Fibroblast of the conjunctiva (primary cell): Measurements from ENCODE around the gene GPC6.

Experiments used
- DNase-seq: peaks from one replicate; pipeline ENCODE4 v3.0.0-alpha.2; 2010; ENCODE audit warnings: low read depth

GPC6 gene

DNA sequence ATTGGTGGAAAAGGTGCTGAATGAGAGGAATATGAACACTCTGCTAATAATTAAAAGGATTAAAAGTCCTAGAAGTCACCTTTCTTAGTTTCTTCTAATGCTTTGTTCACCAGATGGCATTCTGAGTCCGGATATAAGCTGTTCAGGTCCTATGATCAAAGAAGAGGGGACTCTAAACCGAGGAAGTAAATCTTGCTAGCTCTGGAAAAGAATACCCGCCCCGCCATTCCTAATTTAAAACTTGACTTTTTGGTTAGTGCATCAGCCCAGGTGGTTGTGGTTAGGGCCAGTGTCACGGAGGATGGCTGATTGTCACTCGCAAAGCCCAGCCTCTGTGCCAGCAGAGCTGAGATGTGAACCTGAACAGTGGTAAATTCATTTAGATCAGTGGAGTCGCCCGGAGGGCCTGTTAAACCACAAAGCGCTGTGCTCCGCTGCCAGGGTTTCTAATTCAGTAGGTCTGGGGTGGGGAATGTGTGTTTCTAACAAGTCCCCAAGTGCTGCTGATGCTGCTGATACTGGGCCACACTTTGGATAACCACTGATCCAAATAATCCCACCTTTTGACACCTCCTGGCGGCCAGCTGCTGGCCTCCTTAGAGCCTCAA lies 827.5 kb downstream of the GPC6 start:
- DNase-seq, result no peak

DNA sequence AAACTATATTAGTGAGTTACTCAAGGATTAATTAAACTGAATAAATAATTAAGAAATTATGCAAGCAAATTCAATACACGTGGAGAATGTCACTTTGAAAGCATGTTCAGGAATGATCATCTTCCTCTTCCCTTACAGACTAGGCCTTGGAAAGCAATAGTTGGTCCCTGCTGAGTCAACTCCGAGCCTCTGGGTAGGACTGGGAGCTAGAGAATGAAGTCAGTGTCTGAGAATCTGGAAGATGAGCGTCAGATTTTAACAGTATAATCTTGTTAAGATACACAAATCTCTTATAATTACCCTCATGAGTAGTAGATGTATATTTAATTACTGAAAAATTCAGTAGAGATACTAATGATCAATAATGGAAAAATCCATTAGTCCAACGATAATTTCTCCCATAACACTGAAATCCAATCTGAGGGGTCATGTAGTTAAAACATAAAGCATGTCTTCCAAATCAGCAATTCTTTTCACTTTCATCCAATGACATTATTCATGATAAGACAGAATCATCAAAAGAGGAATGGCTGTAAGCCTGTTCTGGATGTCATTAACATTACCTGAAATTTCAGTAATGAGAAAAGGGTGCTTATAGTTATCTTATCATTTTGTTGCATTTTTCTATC lies 829.9 kb downstream of the GPC6 start:
- no peak for DNase-seq

DNA sequence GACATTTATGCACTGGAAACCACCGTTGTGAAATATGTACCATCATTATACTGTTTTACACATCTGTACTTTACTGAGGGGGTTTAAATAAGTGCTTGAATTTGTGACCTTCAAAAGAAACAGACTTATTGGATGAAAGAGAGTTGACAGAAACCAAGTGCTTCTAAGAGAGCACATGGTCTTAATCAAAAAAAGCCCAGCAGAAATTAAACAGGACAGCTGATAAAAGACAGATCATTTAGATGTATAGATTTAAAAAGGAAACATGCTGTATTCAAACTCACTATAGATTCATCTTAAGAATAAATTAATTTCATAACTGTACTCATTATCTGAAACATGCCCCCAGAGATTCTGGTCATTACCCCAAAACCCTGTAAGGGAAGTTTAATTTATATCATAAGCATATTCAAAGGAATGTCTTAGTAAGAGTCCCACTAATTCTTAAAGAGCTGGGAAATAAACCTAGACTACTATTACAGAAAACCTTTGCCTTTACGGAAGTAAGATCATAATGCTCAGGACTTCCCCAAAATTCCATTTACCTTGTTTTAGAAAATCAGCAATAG lies 831.1 kb downstream of the GPC6 start:
- DNase-seq, result no peak

DNA sequence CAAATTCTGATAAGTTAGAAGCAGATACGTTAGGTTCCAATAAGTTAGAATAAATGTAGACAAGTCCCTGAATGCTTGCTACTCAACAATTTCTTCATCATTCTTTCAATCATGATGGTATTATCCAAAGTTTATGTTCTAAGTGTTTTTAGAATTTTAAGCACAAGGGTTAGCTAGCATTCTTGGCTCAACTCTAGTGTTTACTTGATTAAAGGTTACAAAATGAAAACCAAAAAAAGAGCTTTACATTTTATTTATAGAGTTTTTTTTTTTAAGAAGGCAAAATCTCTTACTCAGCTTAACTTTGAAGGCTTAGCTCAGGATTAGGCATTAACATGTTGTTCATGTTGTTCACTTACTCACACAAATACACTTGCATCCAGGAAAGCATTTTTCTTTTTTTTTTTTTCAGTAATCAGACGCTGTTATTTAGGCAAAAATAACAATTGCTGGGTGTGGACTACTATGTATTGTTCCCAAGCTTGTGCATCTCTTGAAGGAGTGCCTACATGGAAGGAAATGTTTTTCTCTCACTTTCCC lies 832.3 kb downstream of the GPC6 start:
- no peak for DNase-seq

DNA sequence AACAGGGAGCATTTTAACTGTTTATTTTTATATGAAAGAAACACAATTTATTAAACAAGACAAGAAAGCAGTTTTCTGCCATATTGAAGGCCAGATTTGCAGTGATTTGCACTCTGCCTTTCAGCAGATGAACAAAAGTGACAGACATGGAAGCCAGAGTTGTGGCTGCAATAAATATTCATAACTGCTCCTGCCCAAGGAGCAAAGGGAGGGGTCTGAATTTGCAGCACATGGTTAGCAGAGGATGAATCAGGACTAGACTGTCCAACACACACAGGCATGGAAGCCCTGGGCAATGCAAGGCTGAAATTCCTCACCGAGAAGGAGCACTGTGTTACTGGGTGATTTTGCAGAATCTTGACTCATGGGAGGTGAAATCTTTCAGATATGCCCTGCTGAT lies 834.7 kb downstream of the GPC6 start:
- peak; percentile 5 for DNase-seq

DNA sequence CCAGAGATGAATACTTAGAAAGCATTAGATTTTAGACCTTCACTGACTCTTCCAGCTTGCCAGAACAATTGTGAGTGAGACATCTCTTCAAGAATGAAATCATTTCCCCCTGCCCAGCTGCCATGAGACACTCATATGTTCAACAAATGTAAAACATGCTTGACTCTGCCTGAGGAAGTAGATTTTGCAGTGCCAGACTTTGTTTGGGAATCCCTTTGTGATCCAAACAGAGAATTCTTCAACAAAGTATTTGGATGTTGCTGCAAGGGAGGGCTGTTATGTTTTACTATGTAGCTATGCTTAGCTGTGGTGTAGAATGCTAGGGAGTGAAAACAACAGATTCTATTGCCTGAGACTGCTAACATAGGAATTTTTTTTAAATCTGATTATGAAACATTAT lies 836.5 kb downstream of the GPC6 start:
- peak; percentile 49 for DNase-seq

DNA sequence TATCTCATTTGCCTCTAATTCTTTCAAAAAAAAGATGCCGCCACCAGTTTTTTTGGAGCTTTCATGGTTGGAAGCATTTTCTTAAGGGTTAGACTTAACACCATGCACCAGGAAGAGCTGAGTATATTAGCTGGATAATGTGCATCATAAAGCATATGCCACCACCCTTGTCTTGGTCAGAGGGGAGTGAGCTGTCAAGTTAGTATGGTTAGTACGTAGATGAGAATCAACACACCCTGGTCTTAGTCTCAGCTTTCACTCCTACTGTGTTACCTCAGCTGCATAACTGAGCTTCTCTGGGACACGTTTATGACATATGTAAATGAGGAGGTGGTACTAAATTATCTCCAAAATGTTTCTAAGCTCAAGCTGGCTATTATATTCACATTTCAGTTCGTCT lies 837.2 kb downstream of the GPC6 start:
- DNase-seq, result no peak

DNA sequence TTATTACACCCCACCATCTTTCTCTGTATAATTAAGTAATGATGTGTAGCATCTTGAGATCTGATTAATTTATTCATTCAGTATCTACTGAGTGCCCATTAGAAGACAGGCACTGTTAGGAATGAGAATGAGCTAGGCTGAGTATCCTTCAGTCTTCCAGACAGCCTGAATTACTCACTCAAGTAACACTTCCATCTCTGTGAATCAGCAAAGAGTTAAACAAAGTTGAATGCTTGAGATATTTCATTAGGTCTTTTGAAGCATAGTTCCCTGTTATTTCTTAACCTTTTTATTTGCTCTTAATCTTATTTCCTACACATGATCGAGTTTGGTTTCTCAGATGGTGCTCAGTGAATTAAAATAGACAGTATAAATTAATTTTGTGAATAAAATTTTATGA lies 839.1 kb downstream of the GPC6 start:
- no peak for DNase-seq

DNA sequence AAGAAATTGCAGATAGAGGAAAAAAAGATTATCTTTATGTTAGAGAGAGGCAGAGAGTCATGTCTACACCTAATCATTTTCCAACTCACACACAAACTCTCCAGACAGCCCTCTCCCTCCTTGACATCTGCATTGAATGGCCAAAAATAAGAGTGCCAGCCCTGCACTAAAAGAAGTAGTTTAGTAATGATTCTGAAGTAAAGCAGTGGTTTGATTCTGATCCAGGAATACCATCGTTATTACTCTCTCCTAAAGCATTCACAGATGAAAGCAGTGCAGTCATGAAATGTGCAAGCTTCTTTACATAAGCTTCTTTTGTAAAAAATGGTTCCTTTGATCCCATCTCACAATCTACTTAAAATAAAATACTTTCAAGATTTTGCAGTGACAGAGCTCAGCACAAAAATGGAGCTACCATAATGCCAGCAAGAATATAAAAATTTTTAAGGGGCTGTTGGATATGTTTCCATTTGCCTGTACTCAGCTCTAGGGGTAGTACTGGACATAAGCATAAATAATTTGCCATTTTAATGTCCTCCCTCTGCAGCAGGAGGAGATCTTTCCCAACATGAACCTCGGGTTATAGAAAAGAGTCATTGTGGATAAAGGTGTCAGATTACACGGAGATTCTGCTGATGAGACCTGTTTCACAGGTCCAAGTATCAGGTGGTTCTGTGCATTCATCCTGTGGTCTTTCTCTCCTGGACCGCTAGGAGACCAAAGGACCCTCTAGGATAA lies 846.6 kb downstream of the GPC6 start:
- DNase-seq, result peak; percentile 67

DNA sequence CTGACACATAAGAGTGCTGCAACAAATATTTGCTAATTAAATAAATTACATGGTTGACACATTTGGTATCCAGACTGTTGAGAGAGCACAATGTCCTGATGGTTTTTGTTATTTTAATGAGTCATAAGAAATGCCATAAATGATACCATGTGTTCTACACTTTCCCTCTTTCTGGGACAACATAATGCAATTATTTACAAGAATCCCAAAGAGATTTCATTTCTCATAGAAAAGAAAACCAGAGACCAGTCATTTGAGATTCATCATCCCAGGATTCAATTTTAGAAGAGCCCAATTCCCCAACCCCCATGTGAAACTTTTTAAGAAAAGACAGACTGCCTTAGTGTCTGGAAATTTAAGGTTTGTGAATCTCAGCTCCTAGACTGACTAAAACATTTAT lies 853.3 kb downstream of the GPC6 start:
- peak; percentile 56 for DNase-seq

DNA sequence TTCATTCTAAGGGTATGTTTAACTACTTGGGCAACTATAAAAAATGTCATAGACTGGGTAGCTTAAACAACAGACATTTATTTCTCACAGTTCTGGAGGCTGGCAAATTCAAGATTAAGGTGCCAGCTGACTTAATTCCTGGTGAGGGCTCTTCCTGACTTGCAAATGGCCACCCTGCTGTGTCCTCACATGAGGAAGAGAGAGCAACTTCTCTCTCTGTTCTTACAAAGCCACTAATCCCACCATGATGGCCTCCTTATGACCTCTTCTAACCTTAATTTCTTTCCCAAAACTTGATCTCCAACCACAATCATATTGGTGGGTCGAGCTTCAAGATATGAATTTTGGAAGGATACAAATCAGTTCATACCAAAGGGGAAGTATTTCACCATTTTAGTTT lies 853.9 kb downstream of the GPC6 start:
- no peak for DNase-seq

DNA sequence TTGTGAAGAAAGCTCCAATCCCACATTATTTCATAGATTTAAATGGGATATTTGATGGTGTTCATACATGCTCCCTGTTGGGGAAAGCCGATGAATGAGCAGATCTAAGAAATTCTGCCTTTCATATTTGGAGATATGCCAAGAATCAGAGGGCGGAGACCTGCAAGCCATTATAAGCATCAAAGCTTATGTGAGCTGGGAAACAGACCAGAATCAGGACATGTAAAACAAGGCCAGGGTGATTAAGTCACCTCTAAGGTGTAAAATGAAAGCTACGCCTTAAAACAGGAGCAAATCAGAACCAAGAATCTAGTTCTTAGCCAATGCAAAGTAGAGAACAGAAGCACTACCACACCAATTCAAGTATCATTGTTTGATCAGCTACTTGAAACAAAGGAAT lies 860.5 kb downstream of the GPC6 start:
- DNase-seq, result no peak

DNA sequence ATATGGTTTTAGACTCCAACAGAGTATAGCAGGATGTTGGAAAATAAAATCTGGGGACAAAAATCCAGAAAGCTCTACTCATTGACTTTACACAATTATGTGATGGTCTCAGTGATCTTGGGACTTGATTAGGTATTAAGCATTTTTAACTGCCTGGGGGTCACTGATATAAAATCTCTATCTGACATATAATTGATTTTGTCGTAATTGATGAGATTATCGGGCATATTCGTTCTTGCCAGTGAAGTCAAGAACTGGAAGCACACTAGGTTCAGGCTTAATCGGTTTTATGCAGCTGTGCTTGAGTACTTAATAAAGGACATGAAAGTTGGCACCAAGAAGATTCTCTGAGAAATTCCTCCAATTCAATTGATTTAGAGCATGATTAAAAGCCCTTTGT lies 862.1 kb downstream of the GPC6 start:
- DNase-seq, result no peak

DNA sequence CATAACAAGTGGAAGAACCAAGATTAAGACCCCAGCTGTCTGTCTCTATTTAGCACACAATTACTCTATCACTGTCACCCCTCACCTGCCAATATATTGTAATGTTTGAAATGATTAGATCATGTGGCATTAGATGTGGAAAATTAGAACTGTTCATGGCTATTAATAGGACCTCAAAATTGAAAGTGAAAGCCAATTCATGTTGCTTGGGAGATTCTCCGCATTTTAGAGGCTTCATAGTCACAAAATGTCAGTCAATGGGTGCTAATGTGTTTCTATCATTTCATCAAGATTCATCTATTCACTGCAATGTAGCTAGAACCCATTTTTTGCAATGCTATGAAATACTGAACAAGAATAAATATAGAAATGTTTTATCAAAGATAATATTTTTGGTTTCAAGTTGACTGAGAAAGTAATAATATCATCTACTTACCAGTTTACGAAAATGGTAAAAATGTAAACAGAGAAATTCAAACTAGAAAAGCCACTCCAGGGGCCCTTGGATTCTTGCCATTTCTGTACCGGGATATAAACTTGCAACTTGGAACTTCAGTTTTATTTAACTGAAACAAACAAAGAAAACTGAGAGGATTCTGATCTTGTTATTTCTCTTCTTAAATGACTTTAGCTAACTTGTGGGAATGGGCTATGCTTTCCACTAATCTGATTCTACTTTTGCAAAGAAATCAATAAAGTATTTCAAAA lies 864.3 kb downstream of the GPC6 start:
- no peak for DNase-seq

DNA sequence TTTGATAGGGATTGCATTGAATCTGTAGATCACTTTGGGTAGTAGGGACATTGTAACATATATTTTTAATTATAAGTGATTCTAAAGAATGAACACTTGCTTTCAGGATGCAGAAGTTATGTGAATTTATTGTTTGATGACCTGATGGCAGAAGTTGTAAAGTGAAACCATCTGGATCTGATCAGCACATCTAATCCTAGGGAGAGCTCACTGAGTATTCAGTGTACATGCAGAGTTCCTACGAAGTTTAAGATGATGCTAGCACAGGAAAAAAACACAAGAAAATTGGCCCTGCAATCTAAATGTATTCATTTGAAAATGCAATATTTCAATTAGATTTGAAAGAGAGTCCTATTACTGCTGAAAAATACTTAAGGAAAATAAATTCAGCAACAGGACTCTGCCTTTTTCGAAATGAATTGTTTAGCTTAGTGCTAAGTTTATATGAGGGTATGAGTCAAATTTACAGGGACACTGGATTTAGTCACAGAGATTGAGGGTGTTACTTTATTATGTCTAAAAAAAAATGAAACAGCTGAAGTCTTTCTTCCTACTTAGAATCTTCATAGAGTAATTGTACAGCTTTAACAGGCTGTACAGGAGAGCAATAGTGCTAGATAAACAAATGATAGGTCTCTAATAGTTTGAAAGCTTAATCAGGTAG lies 867.2 kb downstream of the GPC6 start:
- peak; percentile 51 for DNase-seq

DNA sequence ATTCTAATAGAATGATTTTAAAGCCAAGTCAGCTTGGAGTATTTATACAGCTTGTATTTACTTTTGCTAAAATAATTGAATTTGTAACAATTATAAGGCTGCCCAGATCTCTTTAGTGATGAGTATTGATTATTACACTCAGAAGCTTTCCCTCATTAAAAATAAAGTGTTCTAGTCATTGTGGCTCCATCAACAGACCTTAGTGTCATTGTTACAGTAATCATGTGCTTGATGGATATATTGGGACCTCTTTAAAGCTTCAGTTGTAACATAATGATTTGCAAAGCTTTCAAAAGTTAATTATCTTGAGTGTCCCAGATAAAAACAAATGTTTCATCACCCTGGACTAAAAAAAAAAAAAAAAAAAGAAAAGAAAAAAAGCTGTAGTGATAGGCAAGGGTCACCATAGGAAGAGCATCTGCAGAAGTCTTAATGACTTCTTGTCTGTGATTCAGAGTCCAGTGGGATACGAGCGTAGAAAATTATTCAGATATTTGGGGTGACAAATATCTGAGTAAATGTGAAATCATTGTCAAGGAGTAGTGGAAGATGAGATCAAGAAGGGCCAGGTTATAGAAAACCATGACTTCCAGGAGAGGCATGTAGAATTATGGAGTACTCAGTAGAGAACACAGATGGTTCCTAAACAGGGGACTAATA lies 883.2 kb downstream of the GPC6 start:
- DNase-seq, result no peak

DNA sequence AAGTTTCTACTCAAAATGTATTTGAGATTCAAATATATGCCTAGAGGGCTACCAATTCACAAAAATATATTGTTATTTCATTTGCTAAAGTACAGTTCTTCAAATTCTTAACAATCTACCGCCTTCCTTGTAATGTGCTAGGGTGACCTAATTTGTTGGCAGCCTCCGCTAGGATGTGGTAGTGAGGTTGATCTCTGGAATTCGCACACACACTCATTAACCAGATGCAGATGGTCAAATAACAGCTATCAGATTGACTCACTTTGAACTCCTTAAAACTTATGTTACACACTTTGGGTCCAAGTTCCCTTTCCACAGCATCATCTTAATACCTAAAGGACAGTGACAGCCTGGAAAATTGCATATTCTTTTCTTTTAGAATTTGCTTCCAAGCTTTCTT lies 885.6 kb downstream of the GPC6 start:
- DNase-seq, result peak; percentile 86

DNA sequence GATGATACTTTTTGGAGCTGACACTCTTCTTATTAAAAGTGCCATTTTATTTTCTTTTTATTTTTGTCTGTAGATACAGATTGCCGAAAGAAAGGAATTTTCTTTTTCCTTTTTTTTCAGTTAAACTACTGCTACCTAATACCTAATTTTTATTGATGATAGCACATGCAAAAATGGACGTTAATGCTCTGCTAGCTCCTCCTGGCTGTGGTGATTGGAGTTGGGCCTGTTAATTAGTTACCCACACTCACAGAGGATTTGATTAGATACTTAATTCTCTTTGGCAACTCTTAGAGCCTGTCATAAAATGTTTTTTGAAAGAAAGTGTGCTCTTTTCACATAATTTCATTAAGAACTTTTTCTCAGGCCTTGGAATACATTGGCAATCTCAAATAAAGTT lies 886.1 kb downstream of the GPC6 start:
- no peak for DNase-seq

DNA sequence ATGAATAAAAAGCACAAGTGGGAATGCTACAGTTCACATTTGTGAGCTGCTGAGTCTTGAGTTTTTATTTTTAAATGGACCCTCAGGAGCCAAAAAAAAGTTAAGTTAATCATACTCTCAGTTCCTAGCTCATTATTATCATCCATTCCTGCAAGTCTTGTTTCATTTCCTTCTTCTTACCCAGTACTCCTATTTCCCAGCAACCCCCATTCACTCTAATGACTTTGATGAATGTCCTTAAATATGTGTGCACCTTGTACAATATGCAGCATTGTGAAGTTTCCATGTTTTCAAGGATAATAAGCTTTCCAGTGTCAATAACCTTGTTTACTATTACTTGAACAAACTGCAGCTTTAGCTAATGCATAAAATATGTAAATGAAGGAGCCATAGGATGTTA lies 886.6 kb downstream of the GPC6 start:
- no peak for DNase-seq

DNA sequence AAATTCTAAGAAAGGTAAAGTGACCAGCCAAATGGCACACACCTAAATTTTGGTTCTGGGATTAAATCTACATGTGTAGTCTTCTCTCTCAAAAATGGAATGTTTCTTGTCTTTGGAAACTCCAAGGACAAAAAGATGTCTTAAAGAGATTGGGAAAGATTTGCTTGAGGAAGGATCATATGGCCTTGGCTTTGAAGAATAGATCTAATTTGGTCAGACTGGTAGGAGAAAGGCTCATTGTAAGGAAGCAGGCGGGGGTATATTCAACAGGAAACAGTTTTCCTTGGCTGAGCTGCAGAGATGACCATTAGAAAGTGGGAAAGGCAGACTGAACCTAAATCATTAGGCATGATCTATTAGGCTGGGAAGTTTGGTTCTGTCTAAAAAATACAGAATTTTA lies 887.6 kb downstream of the GPC6 start:
- DNase-seq, result no peak

DNA sequence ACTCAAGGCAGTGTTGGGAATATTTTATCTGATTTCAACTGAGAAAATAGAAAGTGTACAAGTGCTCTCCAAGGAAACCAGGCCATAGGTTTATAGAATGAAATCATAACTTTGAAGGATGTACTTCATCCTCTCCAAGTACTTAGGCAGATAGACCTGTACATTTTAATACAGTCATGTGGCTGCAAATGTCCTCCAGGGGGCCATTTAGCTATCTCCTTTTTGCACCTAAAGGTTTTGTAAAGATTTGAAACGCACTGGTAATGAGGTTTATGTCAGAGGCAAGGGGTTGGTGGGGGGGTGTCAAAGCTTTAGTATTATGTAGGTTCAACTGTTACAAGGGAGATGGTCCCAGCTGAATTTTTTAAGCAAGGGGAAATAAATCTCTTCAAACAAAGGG lies 888.4 kb downstream of the GPC6 start:
- DNase-seq, result no peak
